Activated CD8-positive, alpha-beta memory T cell treated with anti-CD3 and anti-CD28 coated beads, Interleukin-2, amount 10 ng/mL, durations not matched to agents 7 days and 5 days (primary cell): ENCODE results near the gene PRPS2. TPM values are rescaled to one million over a fixed set of nuclear protein-coding genes. Genes with fewer than 3 reads are reported as not detected.

Experiments used
- total RNA-seq, 2 experiments: library from RNA; stranded (reverse); gene quantifications; one replicate each; pipeline ENCODE4 v1.2.3, GENCODE V29; 2021

PRPS2 gene
- total RNA-seq, 2 experiments from 2014 or later = 72.8 to 77.8 TPM

Other genes with a start within 250 kb of the PRPS2 start
- under 1 TPM in 1 of 2 experiments, not detected in 1; 0.09 TPM for gene TLR7, start 75.7 kb downstream of the PRPS2 start, total RNA-seq
- not detected for gene TLR8, start 115.2 kb downstream of the PRPS2 start, total RNA-seq
- gene TMSB4X, start 183.7 kb downstream of the PRPS2 start, total RNA-seq = 1,000 to 10,000 TPM; 6,072 to 7,639 TPM